GM23248 (cell line): Measurements from ENCODE around the gene KIRREL1.

ENCODE experiments used
- EZH2 ChIP-seq: fragments of 200-600 bp; sonication (generic); IDR thresholded peaks from 2 replicates; pipeline ENCODE4 v1.6.1; 2018; ENCODE audit warnings: antibody characterized with exemption, mild to moderate bottlenecking; ENCODE audit not compliant: insufficient read depth, poor library complexity, severe bottlenecking
- EZH2phosphoT487 ChIP-seq: fragments of 200-600 bp; sonication (generic); IDR thresholded peaks from 2 replicates; pipeline ENCODE4 v1.6.1; 2018; ENCODE audit warnings: antibody characterized with exemption, moderate library complexity, mild to moderate bottlenecking, low read depth; ENCODE audit not compliant: insufficient read depth

- TF ChIP-seq EZH2 (no peak), EZH2phosphoT487 (no peak)
These were observed 128.3 kb downstream of the KIRREL1 start for GRCh38 chr1:158121604-158122254.
